ENCODE results near the gene NANOG. TPM values are rescaled to one million over a fixed set of nuclear protein-coding genes. Genes with fewer than 3 reads are reported as not detected.
"Not testable (repeated sequence)": the region's sequence is repeated elsewhere in the genome, so short reads cannot be mapped to it uniquely, and the experiment has no call there.

NANOG gene
- total RNA-seq, 1 donor from 2014 or later: not detected

DNA sequence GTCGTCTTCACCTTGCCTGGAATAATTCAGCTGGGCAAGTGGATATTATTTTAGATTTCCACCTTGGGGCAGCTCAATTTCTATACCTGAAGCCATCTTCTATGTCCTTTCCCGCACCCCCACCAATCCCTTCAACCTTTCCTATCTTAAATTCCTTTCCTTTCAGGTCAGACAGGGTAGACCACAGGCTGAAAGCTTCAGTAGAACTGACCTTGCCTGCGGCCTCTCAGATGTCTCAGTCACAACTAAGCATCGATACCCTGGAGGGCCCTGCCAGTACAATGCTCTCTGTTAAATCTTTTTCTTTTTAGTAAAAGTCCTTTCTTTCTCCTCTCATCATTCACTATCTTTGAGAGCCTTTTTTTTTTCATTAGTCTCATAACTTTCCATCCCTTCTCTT lies 44.6 kb downstream of the NANOG start:
- intact Hi-C loops (cut with DNase I): no loop called here
- Histone ChIP-seq H3K4me1 (no peaks in the 10 kb centered on the region), H3K4me3 (no peak overlapping the region), H3K9me3 (no peaks in the 10 kb centered on the region), H3K36me3 (no peaks in the 10 kb centered on the region), H3K27me3 (no peaks in the 10 kb centered on the region), H3K27ac (no peak overlapping the region)
- no peak for DNase-seq (ENCODE audit: low spot score in 2 of 2)
- TF ChIP-seq, protein P1, sequence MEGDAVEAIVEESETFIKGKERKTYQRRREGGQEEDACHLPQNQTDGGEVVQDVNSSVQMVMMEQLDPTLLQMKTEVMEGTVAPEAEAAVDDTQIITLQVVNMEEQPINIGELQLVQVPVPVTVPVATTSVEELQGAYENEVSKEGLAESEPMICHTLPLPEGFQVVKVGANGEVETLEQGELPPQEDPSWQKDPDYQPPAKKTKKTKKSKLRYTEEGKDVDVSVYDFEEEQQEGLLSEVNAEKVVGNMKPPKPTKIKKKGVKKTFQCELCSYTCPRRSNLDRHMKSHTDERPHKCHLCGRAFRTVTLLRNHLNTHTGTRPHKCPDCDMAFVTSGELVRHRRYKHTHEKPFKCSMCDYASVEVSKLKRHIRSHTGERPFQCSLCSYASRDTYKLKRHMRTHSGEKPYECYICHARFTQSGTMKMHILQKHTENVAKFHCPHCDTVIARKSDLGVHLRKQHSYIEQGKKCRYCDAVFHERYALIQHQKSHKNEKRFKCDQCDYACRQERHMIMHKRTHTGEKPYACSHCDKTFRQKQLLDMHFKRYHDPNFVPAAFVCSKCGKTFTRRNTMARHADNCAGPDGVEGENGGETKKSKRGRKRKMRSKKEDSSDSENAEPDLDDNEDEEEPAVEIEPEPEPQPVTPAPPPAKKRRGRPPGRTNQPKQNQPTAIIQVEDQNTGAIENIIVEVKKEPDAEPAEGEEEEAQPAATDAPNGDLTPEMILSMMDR (IDR thresholded peaks at IDR 0.05): no peak

DNA sequence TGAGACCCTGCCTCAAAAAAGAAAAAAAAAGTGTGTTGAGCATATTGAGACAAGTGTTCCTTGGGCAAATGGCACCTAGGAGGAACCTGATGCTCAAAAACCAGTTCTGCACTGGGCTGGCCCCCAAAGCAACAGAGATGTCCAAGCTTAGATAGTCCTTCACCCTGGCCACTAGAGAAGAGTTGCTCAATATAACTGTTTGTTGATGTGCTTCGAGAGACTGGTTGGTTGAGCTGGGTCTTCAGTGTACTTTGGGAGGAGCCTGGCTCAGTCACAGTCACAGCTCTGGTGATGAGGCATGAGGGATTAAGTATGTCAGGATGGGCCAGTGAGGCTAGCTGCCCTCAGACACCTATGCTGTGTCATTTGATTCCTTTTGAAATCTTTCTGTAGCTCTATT lies 45.5 kb downstream of the NANOG start:
- intact Hi-C loops (cut with DNase I): no loop called here
- H3K27me3 ChIP-seq: no peaks in the 10 kb centered on the region

DNA sequence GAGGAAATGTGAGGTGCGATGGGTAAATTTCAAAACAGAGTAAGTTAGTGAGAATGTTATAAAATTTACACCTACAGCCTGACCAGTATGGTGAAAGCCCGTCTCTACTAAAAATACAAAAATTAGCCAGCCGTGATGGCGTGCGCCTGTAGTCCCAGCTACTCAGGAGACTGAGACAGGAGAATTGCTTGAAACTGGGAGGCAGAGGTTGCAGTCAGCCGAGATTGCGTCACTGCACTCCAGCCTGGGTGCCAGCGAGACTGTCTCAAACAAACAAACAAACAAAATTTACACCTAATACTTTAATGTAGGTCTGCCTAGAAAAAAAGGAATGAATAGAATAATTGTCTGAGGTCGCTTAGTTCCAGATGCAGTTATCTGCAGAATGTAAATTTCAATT lies 45.9 kb downstream of the NANOG start:
- no peaks in the 10 kb centered on the region for H3K36me3 ChIP-seq
- no peaks in the 10 kb centered on the region for H3K27me3 ChIP-seq
- no peaks in the 10 kb centered on the region for H3K4me1 ChIP-seq
- TF ChIP-seq, protein P1 (IDR thresholded peaks at IDR 0.05): no peak
- no peak overlapping the region for H3K4me3 ChIP-seq
- intact Hi-C loops (cut with DNase I): no loop called here
- DNase-seq (ENCODE audit: low spot score in 2 of 2): no peak
- no peak overlapping the region for H3K27ac ChIP-seq
- H3K9me3 ChIP-seq: no peaks in the 10 kb centered on the region

More for the DNA sequence above, 45.5 kb downstream of the NANOG start:
- H3K9me3 ChIP-seq: no peaks in the 10 kb centered on the region
- no peaks in the 10 kb centered on the region for H3K4me1 ChIP-seq
- no peaks in the 10 kb centered on the region for H3K36me3 ChIP-seq
- no peak overlapping the region for H3K4me3 ChIP-seq
- DNase-seq (ENCODE audit: low spot score in 2 of 2): no peak
- TF ChIP-seq, protein P1 (IDR thresholded peaks at IDR 0.05): no peak
- no peak overlapping the region for H3K27ac ChIP-seq

DNA sequence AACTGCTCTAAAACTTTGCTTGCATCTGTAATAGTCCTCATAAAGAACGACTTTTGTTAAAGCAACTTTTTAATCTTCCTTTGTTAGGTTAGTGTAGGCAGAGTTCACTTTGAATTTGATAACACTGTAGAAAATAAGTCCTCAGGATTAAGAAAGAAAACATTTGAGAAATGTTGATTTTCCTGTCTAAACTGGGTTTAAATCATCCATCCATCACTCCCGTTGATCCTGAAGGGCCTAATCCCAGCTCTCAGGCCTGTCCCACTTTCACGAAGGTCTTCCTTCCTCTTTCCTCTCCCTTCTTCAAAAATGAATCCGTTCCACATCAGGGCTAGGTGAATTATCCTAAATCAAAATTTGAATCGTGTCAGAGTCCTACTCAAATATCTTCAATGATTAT lies 46.6 kb downstream of the NANOG start:
- Histone ChIP-seq H3K4me3 (no peak overlapping the region), H3K27me3 (no peaks in the 10 kb centered on the region), H3K4me1 (no peaks in the 10 kb centered on the region), H3K27ac (no peak overlapping the region), H3K36me3 (no peaks in the 10 kb centered on the region), H3K9me3 (no peaks in the 10 kb centered on the region)
- intact Hi-C loops (cut with DNase I): no loop called here
- TF ChIP-seq, protein P1 (IDR thresholded peaks at IDR 0.05): no peak
- no peak for DNase-seq (ENCODE audit: low spot score in 2 of 2)

DNA sequence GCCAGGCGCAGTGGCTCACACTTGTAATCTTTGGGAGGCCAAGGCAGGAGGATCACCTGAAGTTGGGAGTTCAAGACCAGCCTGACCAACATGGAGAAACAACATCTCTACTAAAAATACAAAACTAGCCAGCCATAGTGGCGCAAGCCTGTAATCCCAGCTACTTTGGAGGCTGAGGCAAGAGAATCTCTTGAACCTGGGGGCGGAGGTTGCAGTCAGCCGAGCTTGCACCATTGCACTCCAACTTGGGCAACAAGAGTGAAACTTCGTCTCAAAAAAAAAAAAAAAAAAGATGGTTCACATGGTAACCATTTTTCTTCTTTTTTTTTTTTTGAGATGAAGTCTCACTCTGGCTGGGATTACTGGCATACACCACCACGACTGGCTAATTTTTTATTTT lies 48.2 kb downstream of the NANOG start:
- Histone ChIP-seq H3K4me3 (no peak overlapping the region), H3K27me3 (no peaks in the 10 kb centered on the region), H3K4me1 (no peaks in the 10 kb centered on the region), H3K9me3 (no peaks in the 10 kb centered on the region), H3K36me3 (no peaks in the 10 kb centered on the region), H3K27ac (no peak overlapping the region)
- intact Hi-C loops (cut with DNase I): no loop called here
- TF ChIP-seq, protein P1 (IDR thresholded peaks at IDR 0.05): no peak
- DNase-seq (ENCODE audit: low spot score in 2 of 2): no peak

DNA sequence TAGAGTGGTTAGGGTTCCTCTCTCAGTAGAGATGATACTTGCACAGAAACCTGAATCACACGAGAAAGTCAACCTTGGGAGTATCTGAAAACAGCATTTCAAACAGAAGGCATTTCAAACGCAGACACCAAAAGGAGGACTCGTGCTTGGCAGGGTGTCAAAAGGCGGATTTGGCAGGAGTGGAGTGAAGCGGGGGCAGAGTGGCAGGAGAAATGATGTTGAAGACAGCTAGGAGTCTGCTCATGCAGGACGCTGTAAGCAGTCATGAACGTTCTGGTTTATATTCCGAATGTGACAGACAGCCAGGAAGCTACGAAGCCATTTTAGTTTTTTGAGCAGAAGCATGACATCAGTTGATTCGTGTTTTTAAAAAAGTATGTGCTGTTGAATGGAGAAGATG lies 50.0 kb downstream of the NANOG start:
- intact Hi-C loops (cut with DNase I); H3K36me3 ChIP-seq; H3K9me3 ChIP-seq; DNase-seq (ENCODE audit: low spot score in 2 of 2); H3K4me3 ChIP-seq; H3K4me1 ChIP-seq; H3K27ac ChIP-seq; H3K27me3 ChIP-seq: not testable (repeated sequence)

DNA sequence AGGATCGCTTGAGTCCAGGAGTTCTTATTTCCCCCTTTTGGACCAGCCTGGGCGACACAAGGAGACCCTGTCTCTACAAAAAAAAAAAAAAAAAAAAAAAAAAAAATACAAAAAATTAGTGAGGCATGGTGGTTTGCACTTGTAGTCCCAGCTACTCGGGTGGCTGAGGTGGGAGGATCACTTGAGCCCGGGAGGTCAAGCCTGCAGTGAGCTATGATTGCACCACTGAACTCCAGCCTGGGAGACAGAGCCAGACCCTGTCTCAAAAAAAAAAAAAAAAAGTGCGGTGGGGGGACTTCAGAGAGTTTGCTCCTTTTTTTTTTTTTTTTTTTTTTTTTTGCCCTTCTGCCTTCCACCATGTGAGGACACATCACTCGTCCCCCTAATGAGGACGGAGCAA lies 50.6 kb downstream of the NANOG start:
- H3K4me1 ChIP-seq; DNase-seq (ENCODE audit: low spot score in 2 of 2); H3K9me3 ChIP-seq; H3K27ac ChIP-seq; H3K4me3 ChIP-seq; H3K27me3 ChIP-seq; H3K36me3 ChIP-seq; intact Hi-C loops (cut with DNase I): not testable (repeated sequence)

DNA sequence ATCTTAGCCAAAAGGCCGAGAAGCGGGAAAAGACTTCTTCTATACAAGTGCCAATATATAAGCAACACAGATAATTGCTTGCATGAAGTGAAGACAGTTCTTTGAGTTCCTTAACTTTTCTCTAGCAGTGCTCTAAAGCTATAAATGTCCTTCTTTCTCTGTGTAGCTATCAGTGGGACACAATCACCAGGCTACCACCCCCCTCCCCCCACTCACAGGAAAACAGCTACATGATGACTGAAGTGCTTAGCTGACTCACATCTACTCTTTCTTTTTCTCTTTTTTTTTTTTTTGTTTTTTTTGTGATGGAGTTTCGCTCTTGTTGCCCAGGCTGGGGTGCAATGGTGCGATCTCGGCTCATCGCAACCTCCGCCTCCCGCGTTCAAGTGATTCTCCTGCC lies 53.2 kb downstream of the NANOG start:
- H3K4me1 ChIP-seq; intact Hi-C loops (cut with DNase I); H3K4me3 ChIP-seq; H3K27me3 ChIP-seq; H3K9me3 ChIP-seq; DNase-seq (ENCODE audit: low spot score in 2 of 2); H3K36me3 ChIP-seq; H3K27ac ChIP-seq: not testable (repeated sequence)

DNA sequence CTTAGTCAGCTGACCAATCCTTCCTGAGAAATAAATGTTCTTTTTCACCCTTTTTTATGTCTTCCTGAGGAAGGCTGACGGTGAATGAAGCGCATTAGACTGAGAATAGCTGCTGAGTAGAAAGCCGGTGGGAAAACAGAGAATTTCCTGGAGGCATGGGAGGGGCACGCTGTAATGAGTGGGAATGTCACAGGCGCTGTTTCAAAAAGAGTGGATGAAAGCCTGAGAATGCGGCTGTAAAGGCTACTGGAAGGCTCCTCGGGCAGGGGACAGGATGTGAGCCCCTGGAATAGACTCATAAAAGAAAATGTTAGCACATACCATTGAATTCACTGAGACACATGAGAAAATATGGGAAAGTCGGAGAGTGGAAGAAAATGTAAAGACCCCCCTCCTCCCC lies 53.9 kb downstream of the NANOG start:
- H3K4me1 ChIP-seq; intact Hi-C loops (cut with DNase I); H3K36me3 ChIP-seq; H3K27me3 ChIP-seq; H3K9me3 ChIP-seq; DNase-seq (ENCODE audit: low spot score in 2 of 2); H3K27ac ChIP-seq; H3K4me3 ChIP-seq: not testable (repeated sequence)

DNA sequence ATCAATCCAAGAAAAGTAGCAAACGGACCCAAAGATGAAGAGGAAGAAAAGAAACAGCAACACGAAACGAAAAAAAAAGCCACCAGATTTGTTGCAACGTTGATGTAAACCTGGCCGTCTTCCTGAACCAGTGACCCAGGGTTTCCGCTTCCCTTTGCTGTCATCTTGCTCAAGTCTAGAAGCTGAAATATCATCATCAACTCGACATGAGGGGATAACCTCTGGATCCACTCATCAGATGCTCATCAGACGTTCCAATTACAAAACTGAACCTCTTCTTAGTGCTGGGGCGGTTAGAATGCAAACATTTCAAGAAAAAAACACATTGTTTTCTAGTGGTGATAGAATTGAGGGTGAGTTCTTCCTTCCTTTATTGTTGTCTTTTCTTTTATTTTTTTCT lies 54.4 kb downstream of the NANOG start:
- intact Hi-C loops (cut with DNase I); H3K27me3 ChIP-seq; H3K27ac ChIP-seq; DNase-seq (ENCODE audit: low spot score in 2 of 2); H3K36me3 ChIP-seq; H3K4me3 ChIP-seq; H3K4me1 ChIP-seq; H3K9me3 ChIP-seq: not testable (repeated sequence)
